Measurements from ENCODE around the gene ITGB8.
"Not testable (repeated sequence)": the region's sequence is repeated elsewhere in the genome, so short reads cannot be mapped to it uniquely, and the experiment has no call there.

ITGB8 gene

DNA sequence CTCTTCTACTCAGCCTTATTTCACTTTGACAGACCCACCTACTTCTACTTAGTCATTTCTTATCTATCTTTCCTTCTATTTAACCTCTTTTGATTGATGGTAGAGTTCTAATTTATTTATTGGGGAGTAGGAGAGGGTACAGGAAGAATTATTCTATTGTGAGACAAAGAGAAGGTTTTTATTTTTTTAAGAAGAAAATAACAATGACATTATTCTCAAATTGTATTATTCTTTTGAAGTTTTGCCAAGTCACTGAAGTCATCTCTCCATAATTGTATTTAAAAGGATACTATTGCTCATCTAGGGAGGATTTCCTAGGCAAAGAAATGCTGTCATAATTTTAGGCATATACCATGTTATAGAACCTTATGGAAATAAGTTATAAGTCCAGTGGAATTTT is 52.7 kb downstream of the ITGB8 start:
- TF ChIP-seq REST (IDR thresholded peaks at IDR 0.05; ENCODE audit: insufficient replicate concordance, low read depth) = no peak
- no peak for TF ChIP-seq SPI1 (IDR thresholded peaks at IDR 0.05; ENCODE audit: borderline replicate concordance, low read depth)
- TF ChIP-seq POLR2AphosphoS5 (IDR thresholded peaks at IDR 0.05; ENCODE audit: low read depth) = no peak
- no peak for TF ChIP-seq CTCF (IDR thresholded peaks at IDR 0.05; ENCODE audit: insufficient read depth, low read length)
- TF ChIP-seq GABPA (IDR thresholded peaks at IDR 0.05; ENCODE audit: low read depth) = no peak
- H3K27me3 ChIP-seq (ENCODE audit: insufficient read depth, poor library complexity, severe bottlenecking) = no peaks in the 10 kb centered on the region
- DNase-seq (ENCODE audit: low read depth in 1 of 2, low spot score in 1 of 2) = no peak
- no peak overlapping the region for H3K27ac ChIP-seq (replicated peaks)
- H3K4me3 ChIP-seq (replicated peaks; ENCODE audit: insufficient read depth, low read length) = no peak overlapping the region

- Histone ChIP-seq H3K4me3 (replicated peaks; ENCODE audit: insufficient read depth, low read length) (no peak overlapping the region), H3K27me3 (ENCODE audit: insufficient read depth, poor library complexity, severe bottlenecking) (no peaks in the 10 kb centered on the region), H3K27ac (replicated peaks) (no peak overlapping the region)
- TF ChIP-seq REST (IDR thresholded peaks at IDR 0.05; ENCODE audit: insufficient replicate concordance, low read depth) (no peak), GABPA (IDR thresholded peaks at IDR 0.05; ENCODE audit: low read depth) (no peak), SPI1 (IDR thresholded peaks at IDR 0.05; ENCODE audit: borderline replicate concordance, low read depth) (no peak)
- no peak for DNase-seq (ENCODE audit: low read depth in 1 of 2, low spot score in 1 of 2)
Observed at GRCh38 chr7:20385126-20385525, 54.4 kb downstream of the ITGB8 start.

GRCh38 chr7:20388084-20388483 is 57.4 kb downstream of the ITGB8 start:
- TF ChIP-seq POLR2AphosphoS5 (IDR thresholded peaks at IDR 0.05; ENCODE audit: low read depth) (no peak), CTCF (IDR thresholded peaks at IDR 0.05; ENCODE audit: insufficient read depth, low read length) (no peak), REST (IDR thresholded peaks at IDR 0.05; ENCODE audit: insufficient replicate concordance, low read depth) (no peak), SPI1 (IDR thresholded peaks at IDR 0.05; ENCODE audit: borderline replicate concordance, low read depth) (no peak), GABPA (IDR thresholded peaks at IDR 0.05; ENCODE audit: low read depth) (no peak)
- H3K27ac ChIP-seq (replicated peaks) = no peak overlapping the region
- no peak overlapping the region for H3K4me3 ChIP-seq (replicated peaks; ENCODE audit: insufficient read depth, low read length)
- DNase-seq (ENCODE audit: low read depth in 1 of 2, low spot score in 1 of 2) = no peak
- no peaks in the 10 kb centered on the region for H3K27me3 ChIP-seq (ENCODE audit: insufficient read depth, poor library complexity, severe bottlenecking)

DNA sequence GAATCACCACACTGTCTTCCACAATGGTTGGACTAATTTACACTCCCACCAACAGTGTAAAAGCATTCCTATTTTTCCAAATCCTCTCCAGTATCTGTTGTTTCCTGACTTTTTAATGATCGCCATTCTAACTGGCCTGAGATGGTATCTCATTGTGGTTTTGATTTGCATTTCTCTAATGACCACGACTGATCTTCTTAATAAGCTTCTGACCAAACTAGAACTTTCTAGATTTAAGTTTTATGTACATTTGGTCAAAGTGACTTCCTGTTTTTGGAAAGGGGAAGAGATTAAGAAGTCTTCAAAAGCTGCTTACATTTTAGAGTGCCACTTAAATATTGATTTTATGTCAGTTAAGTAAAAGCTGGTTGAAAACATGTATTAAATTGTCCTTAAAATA is 58.5 kb downstream of the ITGB8 start:
- H3K27me3 ChIP-seq (ENCODE audit: insufficient read depth, poor library complexity, severe bottlenecking); DNase-seq (ENCODE audit: low read depth in 1 of 2, low spot score in 1 of 2); H3K27ac ChIP-seq (replicated peaks); H3K4me3 ChIP-seq (replicated peaks; ENCODE audit: insufficient read depth, low read length): not testable (repeated sequence)
- peak; percentile 97 for TF ChIP-seq SPI1 (IDR thresholded peaks at IDR 0.05; ENCODE audit: borderline replicate concordance, low read depth)
